Muscle of arm (tissue), 12 donors: ENCODE measurements around the gene PRMT9. TPM values are rescaled to one million over a fixed set of nuclear protein-coding genes. Genes with fewer than 3 reads are reported as not detected.

ENCODE experiments used
- DNase-seq: peaks from one replicate; pipeline ENCODE4 v3.0.0-alpha.2; 2013
- polyA plus RNA-seq, 12 donors: library from polyadenylated mRNA; unstranded; fragments of 120-200 nt; gene quantifications; one replicate each; pipeline ENCODE4 v1.2.1, GENCODE V29; 2013; ENCODE audit not compliant: insufficient read length in 12 of 12

The PRMT9 gene
- polyA plus RNA-seq, 12 donors, result 8.5 to 14.7 (median 11.8) TPM; not detected in 1

DNA sequence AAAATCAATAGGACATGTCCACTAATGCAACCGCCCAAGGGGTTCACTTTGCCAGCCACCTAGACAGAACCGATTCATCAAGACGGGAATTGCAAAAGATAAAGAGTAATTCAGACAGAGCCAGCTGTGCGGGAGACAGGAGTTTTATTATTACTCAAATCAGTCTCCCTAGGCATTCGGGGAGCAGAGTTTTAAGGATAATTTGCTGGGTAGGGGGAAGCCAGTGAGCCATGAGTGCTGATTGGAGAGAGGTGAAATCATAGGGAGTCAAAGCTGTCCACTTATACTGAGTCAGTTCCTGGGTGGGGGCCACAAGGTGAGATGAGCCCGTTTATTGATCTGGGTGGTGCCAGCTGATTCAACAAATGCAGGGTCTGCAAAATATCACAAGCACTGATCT lies 58.2 kb downstream of the PRMT9 start:
- DNase-seq, result no peak

DNA sequence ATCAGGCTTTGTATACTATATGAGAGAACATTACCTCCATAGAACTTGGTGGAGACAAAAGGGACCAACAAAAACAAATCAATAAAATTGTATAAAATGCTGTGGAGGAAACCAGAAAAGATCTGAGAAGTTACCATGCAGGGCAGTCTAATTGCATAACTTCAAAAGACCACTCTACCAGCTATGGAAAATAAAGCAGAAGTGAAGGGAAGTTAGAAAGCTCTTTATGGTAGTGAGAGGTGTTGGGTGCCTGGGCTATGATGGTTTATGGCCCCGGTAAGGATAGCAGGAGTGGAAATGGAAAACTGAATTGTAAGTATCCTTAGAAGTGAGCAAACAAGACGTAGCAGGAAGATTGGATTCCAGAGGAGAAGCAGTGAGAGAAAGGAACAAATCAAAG lies 63.6 kb downstream of the PRMT9 start:
- DNase-seq, result no peak

DNA sequence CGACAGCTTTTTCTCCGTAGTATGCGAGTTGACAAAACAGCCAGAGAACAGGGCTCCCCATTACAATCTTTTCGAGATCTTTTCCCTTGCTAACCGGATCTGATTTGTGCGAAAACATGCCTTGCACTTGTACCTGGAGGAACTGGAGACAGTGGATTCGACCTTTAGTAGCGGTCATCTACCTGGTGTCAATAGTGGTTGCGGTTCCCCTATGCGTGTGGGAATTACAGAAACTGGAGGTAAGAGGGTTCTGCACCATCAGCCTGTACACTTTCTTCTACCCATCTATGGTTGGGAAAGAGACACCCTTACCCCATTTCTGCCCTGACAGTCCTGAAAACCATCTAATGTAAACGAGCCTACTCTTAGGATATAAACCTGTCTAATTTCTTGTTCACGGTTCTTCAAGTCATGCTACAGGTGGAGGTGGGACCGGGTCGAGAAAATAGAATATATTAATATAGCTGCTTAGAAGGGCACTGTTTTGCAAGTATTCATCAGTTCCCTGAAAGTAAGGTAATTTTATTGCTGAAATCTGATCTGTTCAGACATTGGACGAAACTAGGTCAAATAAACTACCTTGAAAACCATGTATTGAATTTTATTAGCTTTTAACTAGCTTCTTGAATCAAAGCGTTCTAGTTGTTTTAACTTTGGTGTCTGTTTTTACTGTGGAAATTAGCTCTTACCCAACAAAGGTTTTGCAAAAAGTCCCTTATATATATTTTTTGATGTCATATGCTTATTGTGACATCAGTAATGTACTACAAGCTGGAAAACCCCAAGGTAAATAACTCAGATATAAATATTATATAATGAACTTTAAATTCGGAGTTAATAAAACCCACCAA lies 65.9 kb downstream of the PRMT9 start:
- DNase-seq, result no peak

DNA sequence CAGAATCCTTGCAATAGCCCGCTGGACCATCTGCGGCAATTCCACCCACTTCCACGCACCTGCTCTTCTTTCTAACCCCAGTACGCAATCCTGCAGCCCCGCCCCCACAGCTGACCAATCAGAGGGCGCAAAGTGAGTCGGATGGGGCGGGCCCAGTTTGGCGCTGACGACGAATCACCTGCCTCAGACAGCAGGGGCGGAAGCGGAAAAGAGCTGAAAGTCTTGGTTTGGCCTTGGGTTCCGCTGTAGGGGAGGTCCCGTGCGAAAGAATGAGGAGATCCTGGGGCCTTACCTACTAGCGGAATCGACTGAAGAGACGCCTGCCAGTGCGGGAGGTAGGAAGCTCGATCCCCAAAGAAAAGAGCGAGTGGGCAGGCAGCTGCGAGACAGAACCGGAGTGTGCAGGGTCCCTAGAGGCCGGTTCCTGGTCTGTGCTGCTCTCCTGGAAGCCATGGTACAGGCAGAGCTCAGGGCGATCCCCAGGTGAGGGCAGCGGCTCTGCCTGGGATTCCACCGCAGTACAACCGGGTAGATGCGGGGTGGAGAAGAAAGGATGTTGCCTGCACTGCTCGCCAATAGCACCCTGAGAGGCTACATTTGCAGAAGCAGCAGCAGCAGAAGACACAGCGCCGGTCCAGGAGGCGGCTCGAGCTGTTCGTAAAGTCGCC lies 66.7 kb downstream of the PRMT9 start, which contains the start of gene TMEM184C:
TMEM184C (plus strand) TSS at position 225 of the 668 bp plus-strand sequence. CDS start 560 bp downstream, outside the sequence.
- peak; percentile 94 for DNase-seq

DNA sequence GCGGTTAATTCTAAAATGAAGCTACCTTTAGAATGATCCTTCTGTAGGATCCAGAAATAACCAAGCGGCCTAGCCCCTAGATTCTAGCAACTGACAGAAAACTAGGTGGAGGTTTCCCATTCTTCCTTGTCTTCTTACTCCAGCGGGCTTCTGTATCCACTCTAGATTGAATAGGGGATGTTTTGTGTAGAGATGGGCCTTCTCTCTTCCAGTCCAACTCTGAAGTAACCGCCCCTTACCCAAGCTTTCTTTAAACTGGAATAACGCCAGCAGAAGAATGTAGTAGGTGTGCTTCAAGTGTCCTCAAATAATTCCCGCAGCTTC lies 67.2 kb downstream of the PRMT9 start:
- DNase-seq, result no peak

DNA sequence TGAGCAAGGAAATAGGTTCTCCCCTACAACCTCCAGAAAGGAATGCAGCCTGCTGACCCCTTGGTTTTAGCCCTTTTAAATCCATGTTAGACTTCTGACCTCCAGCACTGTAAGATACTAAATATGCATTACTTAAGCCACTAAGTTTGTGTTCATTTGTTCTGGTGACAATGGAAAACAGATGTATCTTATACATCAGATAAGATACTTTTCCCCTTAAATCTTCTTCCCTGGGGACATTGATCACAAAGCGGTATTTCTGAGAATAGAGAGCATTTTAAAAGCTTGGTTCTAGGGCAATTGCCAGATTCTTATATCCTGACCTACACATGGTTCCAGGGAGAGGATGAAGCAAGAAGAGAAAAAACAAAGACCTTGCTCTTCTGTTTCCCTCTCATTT lies 73.3 kb downstream of the PRMT9 start:
- DNase-seq, result no peak

DNA sequence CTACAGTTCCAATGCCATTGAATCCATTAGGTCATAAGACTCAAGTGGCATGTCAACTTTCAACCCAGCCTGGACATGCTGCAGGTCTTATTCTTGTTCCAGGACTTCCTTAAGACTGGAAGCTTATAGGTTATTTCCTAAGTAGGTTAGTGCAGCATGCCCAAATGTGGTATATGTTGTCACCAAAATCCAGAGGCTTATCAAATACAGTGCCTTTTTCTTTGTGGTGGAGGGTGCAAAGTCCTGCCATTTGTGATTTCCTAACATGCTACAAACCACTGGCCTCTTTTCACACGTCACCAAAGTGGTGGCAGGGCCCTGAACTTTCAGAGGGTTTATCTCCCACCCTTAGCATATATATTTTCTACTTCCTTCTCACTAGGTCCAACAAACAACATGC lies 76.5 kb downstream of the PRMT9 start:
- no peak for DNase-seq

DNA sequence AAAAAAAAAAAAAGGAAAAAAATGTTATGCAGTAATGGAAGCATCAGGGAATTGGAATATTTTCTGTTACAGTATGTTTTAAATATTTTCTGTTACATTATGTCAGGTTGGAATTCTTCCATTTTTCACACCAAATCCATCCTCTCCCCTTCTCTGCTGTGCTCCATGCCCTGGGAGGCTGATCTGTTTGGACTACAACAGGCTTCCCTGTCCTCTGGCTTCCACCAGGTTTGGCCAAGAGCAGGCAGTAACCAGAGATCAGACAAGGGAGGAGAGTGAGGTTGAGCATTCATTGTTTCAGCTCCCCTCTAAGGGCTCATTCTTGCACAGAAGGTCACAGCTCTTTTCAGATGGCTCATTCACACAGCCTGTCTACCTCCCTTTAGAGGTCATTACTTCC lies 78.5 kb downstream of the PRMT9 start:
- DNase-seq, result peak; percentile 25

DNA sequence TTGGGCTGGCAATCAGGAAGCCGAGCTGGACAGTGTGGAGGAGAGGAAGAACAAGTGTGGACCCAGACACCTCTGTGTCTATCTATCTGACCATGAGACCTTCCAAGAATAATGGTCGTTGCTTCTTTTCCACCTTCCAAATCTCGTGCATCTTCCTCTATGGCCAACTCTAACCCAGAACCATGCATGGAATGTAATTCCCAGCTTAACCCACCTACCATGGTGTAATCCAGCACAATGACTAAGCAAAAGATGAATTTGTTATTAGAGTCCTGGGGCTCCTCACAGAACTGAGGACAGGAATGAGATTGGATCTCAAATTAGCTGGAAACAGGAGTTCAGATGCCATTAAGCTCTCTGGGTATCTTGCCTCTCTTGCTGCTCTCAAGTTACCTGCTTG lies 84.2 kb downstream of the PRMT9 start:
- DNase-seq, result no peak

DNA sequence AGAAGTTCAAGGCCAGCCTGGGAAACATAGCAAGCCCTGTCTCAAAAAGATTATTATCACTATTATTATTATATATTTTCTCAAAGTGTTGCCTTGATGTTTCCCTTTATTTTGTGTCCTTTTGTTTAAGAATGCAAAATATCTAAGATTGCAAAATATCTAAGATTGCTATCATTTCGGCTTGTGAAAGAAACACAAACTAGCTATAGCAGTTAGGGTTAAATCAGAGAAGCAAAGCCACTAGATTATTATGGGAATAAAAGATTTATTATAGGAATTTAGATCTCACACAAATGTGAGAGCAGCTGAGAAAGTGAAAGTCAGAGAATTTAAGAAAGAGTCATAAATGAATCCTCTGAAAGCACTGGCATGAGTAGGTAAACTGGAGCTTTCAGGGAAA lies 84.8 kb downstream of the PRMT9 start:
- DNase-seq, result no peak

DNA sequence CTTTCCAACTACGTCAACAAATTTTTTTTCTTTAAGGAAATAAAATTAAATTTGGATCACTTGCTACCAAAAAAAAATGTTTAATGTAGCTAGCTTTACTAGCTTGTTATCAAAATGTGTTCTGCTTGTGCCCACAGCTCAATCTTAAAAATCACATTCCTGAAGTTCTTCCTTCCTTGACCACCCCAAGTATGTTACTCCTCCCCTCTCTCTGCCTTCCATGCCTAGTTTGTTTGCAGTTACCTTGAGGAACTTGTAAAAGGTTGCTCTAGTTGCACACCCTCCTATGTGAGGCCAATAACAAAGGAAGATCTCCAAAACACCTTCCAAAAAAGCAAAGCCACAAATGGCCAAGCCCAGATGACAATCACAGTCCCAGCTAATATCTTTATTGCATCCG lies 86.4 kb downstream of the PRMT9 start:
- no peak for DNase-seq

DNA sequence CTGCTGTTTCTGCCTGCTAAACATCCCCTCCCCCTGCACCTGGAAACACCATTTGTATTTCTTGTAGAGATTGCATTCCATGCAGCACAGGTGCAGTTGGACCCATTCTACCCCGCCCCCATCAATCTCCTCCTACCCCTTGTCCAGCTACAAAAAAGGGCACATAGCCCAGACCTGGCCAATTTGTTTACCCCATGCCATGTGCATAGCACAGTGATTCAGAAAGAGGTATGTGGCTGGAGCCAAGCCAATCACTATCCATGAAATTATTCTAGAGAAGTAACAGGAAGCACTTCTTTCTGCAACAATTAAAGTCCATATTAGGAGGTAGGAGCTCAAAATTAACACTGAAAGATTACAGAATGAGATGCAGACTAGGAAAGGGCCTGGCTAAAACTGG lies 87.0 kb downstream of the PRMT9 start:
- DNase-seq, result no peak

DNA sequence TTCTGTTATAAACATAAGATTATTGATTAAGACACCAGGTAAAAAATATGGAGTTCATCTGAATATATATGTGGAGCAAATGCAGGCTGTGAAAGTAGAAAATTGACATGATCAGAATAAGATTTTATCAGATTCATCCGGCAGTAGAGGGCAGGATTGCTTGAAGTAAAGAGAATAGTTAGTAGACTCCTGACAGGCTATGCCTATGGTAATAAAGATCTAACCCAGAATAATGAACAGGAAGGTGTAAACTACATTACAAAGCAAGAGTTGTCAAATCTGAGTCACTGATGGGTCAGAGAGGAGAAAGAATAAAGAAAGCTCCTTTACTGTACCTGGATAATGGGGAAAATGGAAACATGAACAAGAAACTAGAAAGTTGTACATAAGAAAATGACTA lies 87.6 kb downstream of the PRMT9 start:
- peak; percentile 23 for DNase-seq

DNA sequence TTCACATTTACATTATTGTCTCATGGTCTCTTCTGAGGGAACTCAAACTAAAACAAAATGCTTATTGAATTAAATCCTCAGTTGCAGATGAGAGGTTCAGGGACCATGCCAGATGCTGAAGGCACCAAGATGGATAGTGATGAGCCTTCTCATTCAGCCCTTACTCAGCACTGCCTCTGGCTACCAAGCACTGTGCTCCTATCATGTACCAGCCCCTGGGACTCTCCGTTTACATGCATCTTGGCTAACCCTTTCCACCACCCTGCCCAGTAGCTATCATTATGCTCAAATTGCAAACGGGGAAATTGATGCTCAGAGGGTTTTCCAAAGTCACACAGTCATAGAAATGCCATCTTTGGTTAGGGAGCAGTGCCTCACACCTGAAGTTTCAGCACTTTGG lies 89.4 kb downstream of the PRMT9 start:
- no peak for DNase-seq

DNA sequence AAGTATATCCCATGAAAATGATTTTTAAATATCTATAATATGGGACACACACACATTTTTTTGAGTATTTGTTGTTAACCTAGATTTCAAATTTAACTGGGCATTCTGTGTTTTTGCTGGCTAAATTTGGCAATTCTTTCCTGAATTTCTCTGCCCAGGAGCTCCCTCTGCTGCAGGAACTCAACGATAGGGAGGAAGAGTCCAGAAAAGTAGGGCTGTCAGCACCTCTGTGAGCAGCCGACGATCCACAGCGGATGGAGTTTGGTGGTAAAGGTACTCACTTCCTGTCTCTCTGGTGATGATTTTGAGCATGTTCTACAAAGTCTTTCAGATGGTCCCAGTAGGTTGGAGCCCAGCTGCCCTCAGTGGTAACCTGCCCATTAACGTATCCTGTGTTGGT lies 89.9 kb downstream of the PRMT9 start:
- no peak for DNase-seq

DNA sequence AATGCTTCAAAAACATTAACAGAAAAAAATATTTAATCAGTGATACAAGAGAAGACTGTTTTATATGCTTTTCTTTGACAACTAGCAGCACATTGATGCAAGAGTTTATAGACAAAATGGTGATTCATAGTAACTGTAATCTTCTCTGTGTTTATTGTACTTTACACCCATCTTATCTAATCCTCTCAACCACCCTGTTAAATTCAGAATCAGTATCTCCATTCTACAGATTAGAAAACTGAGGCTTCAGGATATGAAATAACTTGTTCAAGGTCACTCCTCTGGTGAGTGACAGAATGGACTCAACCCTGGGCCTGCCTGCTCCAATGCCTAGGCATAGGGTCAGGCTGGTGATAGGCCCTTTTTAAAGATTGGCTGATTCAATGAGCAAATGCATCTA lies 92.9 kb downstream of the PRMT9 start:
- DNase-seq, result no peak

DNA sequence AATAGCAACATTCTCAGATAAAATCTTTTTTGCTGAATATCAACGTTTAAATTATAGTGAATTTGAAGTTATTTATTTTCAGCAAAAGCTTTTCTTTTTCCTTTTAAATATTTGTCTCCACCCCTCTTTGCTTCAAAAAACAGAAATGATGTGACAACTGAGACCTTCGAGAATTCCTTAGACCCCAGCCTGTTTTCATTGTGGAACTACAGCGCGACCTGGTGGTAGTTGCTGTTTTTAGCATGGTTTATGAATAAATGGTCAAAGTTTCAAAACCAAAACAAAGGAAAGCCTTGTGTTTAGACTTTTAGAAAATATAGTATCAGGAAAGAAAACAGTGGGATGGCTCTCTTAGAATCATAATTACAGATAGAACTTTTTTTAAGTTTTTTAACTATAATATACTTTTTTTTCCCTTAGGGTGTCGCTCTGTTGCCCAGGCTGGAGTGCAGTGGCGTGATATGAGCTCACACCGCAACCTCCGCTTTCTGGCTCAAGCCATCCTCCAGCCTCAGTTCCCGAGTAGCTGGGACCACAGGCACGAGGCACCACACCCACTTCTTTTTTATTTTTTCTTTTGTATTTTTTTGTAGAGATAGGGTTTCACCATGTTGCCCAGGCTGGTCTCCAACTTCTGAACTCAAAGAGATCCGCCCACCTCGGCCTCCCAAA lies 93.6 kb downstream of the PRMT9 start:
- DNase-seq, result peak; percentile 81

DNA sequence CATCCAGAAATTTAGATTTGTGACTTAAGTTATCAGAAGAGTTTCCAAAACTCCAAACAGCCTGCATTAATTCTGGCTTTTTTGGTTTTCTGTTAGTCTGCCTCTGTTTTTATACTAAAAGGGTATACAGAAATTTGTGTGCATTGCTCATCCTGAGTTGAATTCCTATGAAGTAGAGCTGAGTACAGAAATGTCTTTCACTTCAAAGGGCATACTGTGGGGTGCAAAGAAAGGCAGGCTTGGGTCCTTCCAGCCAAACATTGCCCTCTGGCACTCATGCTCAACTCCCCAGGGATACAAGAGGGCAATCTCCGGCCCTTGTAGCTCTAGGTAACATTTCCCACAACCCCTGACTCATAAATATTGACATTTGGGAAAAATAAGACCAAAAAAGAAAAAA lies 94.4 kb downstream of the PRMT9 start:
- DNase-seq, result no peak

Other genes with a start within 250 kb of the PRMT9 start
- gene EDNRA, start 203.1 kb downstream of the PRMT9 start, polyA plus RNA-seq, result 10 to 100 TPM in 11 of 12 donors, not detected in 1; 20.8 to 75.8 (median 33.8) TPM
- 10 to 100 TPM in 11 of 12 donors, not detected in 1; 14.6 to 28.6 (median 23.3) TPM for gene TMEM184C, start 66.8 kb downstream of the PRMT9 start, polyA plus RNA-seq
- 10 to 100 TPM in 11 of 12 donors, not detected in 1; 19.8 to 38.9 (median 34.9) TPM for gene ARHGAP10, start 47.9 kb upstream of the PRMT9 start, polyA plus RNA-seq